COLO668 (cell line): ENCODE data around the gene TACR1.

ENCODE experiments used
- DNase-seq: peaks from one replicate; lab custom pipeline; 2025; ENCODE audit not compliant: unreplicated experiment; lab: John Stamatoyannopoulos, UW

The TACR1 gene

GRCh38 chr2:75055142-75055819, 144.0 kb downstream of the TACR1 start:
- DNase-seq: no peak

DNA sequence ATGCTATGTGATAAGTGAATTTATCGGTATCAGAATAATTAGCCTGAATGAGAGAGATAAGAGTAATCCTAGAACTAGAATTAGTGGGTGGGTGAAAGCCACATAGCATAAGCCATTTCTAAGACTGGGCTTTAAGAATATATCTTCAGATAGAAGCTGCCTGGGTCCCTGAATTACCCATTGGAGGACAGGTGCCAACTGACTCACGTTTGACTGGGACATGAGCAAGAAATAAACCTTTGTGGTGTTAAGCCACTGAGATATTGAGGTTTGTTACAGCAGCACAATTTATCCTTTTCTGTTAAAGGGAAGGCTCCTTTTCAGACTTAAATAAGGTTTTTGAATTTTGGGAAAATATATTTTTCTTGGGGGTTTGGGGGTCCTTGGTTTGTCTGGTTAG, 145.0 kb downstream of the TACR1 start:
- DNase-seq: no peak

- DNase-seq: peak; percentile 56
Observed at GRCh38 chr2:75053484-75054112, 145.7 kb downstream of the TACR1 start.

DNA sequence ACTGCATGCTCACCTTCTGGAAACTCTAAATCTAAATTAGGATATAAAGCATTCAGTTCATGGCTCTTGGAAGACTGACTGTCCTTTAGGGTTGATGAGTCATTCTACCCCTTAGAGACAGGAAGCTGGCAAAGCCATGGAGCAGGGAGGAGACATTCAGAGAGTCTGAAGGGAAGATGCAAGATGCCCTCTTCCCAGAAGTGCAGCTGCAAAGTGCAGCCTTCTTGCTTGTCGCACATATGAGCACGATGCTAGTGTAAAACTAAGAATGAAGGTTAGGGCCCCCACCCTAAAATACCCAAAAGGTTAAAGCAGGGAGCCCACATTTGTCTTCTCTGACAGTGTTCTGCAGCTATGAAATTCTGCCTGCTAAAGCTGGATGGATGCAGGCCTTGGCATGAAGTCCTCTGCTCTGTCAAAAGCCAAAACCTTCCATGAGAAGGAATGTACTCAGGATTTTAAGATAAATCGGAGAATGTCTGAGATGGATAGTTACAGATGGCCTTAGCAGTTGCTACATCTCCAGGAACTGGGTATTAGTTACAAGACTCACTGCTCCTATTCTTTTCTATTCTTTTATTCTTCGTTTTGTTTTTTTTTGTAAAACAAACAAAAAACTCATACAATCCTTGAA, 151.2 kb downstream of the TACR1 start:
- DNase-seq: no peak

DNA sequence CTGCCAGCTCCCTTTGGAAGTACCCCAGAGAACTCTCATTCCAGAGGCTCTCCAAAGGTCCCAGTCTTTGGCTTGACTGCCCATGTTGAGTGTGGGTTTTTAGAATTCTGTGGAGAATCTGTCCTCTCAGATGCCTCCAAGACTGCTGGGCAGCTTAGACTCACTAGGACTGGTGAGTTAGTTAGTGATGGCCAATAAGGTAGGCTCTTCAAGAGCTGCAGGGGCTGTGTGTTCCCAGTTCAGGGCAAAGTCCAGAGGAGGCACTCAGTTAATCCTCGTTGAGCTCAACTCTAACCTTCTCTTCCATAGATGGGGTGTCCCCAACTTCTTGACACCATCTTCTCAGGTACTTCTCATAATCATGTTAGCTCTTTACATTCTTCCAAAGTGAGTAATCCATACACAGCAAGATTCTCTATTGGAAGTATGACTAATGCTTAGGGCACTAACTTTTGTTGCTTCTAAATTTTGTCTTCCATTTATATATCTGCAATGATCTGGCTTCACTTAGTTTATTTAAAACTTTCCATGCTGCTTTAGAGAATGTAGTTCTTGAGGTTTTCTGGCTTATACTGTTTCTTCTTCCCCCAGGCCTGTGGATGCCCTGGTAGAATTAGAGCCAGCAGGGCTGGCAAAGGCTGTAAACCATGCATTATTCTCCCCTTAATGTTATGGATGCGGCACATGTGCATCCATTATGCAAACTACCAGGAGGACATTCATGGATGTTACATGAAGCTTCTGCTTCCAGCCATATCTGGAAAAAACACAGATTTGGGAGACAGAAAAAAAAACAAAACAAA, 151.9 kb downstream of the TACR1 start:
- no peak for DNase-seq

DNA sequence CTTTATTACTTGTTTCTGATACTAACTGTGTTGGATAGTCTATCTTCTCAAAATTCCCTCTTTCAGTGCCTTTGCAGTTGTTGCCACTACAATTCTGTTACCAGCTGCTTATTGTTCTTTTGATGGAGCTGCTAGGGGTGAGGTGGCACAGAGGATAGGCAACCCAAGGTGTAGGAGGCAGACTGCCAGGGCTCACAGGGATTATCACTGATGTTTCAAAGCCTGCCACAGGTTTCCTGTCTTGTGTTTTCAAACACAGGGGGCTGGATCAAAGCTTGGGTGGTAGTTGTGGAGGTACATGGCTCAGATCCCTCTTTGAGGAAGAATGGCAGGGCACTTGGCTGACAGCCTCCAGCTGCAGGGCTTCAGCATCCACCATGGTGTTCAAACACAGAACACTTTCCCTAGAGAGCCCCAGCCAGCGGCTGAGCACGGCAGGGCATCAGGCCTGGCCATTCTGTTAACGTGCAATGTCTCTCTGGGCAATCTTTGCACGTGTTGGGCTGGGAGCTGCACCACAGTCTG, 153.7 kb downstream of the TACR1 start:
- DNase-seq: no peak

GRCh38 chr2:75044291-75044690, 155.0 kb downstream of the TACR1 start:
- no peak for DNase-seq

DNA sequence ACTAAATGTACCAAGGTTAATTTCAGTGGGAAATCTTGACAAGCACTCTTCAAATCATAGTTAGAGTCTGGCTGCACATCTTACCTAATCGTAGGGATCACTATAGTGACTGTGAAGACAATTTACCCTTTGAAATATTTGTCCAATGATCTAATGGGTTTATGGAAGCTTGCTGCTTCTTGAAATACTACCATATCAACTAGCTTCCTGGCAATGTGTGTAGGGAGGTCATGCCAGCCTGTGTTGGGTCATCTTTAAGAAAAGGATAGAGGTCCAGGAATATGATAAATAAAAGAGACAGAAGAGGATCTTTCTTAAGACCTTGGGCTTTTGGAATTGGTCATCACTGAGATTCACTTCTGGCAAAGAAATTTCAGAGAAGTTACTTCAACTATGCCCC, 156.5 kb downstream of the TACR1 start:
- DNase-seq: no peak

DNA sequence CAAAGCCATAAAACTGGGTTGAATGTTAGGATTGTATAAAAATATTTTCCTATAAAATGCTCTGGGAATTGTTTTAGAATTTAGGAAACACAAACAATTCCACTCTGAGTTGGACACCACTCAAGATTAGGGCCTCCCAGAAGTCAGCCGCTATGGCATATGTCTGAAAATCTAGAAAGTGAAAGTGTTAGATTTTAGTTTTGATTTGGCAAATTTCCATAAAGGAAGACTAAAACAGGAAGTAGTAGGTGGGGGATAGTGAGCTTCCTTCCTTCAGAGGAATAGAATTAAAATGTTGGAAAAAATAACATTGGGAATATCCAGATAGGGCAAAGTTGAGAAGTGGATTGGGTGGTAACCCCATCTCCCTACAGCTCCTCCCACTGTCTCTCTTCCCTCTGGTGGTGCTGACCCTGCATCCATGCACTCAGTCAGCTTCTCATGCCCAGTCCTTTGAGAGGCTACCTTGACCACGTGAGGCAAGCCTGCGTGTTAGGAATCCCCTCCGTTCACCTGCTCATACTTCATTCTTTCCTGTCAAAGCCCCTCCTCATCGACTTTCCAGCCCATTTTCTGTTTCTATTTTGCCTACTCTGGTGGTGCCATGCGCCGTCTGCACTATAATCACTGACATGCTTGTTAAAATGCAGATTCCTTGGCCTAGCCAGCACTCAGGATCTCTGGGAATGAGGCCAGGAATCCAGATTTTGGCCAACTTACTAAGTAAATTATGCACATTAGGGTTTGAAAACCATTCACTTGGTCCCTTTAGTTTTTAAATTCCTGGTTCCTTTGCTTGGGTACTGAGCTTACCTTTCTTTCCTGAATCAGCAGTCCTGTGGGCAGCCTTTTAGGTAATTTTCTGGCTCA, 157.4 kb downstream of the TACR1 start:
- DNase-seq: no peak

GRCh38 chr2:75041226-75041625, 158.1 kb downstream of the TACR1 start:
- DNase-seq: no peak

DNA sequence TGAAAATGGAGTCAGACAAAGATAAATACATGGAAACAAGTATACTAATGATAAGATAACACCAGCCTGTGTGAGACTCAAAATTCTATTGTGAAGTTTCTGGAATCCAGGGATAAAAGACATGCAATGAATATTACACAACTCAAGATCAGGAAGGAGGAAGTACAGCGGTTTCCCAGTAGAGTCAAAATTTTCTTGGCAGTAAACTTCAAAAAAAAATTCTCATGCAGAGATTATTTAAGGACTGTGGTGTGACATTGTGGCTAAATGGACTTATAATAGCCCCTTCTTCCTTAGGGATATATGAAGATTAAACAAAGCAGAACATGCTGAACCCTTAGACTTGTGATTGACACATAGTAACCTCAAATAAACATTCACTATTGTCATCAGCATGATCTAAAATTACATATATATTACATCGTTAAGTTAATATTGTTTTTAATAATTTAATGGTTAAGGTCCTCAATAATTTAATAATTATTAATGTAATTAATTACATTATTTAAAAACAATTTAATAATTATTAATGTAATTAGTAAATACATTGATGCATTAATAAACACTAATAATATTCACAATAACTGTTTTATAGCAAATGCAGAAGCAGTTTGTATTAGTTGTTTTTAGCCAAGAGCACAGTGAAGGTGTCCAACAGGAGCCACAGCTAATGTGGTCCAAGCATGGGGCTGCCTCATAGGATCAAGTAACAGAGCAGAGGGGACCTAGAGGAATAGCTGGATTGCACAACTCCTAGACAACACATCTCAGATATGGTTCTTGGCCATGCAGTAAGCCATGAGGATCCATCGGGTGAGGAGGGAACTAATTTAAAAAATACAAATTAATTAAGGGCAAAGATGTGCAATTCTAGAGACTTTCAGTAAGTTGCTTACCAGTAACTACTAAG, 163.6 kb downstream of the TACR1 start:
- no peak for DNase-seq

DNA sequence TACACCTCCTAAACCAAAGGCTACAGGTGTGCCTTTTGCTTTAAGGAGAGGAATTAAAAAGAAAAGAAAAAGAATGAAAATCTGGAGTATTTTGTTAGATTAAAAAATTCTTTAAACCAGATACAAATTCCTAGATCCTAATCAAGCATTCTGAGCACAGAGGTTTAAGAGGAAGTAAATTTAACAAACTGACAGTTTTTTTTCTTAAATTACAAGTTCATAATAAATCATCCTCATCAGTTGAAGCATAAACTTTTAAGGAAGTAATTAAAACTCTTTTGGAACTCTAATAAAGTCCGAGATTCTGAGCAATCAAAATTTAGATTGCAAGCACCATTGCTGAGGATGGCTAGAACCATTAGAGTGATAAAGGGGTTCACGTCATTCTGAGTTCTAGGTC, 165.8 kb downstream of the TACR1 start:
- no peak for DNase-seq

GRCh38 chr2:75031906-75032803, 167.2 kb downstream of the TACR1 start:
- DNase-seq: no peak

DNA sequence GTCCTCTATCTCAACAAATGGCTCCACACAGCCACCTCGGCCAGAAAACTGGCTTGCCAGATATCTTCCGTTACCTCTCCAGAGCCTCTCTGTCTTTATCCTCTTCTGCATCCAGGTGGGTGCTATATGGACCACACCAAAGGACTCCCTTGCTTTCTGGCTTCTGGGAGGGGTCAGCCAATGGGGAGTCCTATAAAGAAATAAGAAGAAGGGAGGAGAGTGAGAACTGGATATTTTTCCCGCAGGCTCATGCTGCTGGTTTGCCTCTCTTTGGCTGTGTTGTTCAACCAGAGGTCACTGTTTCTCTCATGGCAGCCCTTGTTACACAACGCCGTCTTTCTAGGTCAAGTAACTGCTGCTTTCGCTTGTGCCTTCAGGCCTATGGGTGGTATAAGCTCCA, 168.1 kb downstream of the TACR1 start:
- DNase-seq: no peak

GRCh38 chr2:75030218-75031009, 168.9 kb downstream of the TACR1 start:
- no peak for DNase-seq

GRCh38 chr2:75027886-75028285, 171.4 kb downstream of the TACR1 start:
- no peak for DNase-seq

- DNase-seq: no peak
Observed at GRCh38 chr2:75025633-75026380, 173.5 kb downstream of the TACR1 start.
